GM23338 (cell line): ENCODE data around the gene DENND4B. TPM values are rescaled to one million over a fixed set of nuclear protein-coding genes. Genes with fewer than 3 reads are reported as not detected.
A peak's percentile ranks its signal among the peaks of the same experiment; 100 is the strongest.

Experiments
- ATAC-seq: fragments of 200-7000 bp; cut with Tn5 transposase; 3 replicates; pipeline ENCODE4 v1.9.1; 2020
- DNase-seq: peaks from one replicate; pipeline ENCODE4 v3.0.0-alpha.2; 2015; ENCODE audit warnings: low spot score
- H2AFZ ChIP-seq: fragments of 200-600 bp; sonication (generic); 2 replicates; pipeline ENCODE4 v1.8.0; 2016; ENCODE audit warnings: antibody characterized with exemption, mild to moderate bottlenecking, moderate library complexity
- H3F3A ChIP-seq: fragments of 200-600 bp; sonication (generic); replicated peaks from 2 replicates; pipeline ENCODE4 v1.8.0; 2017; ENCODE audit warnings: antibody characterized with exemption, mixed run types, low read depth
- H3K27ac ChIP-seq: fragments of 200-600 bp; sonication (generic); 2 replicates; pipeline ENCODE4 v1.6.1; 2016; ENCODE audit warnings: low read depth
- H3K27me3 ChIP-seq: fragments of 200-600 bp; sonication (generic); 2 replicates; pipeline ENCODE4 v1.8.0; 2016; ENCODE audit warnings: mild to moderate bottlenecking, mixed run types, moderate library complexity; ENCODE audit not compliant: insufficient read depth
- H3K36me3 ChIP-seq: fragments of 200-600 bp; sonication (generic); 2 replicates; pipeline ENCODE4 v1.8.0; 2016; ENCODE audit warnings: mild to moderate bottlenecking; ENCODE audit not compliant: insufficient read depth
- H3K4me1 ChIP-seq: fragments of 200-600 bp; sonication (generic); 2 replicates; pipeline ENCODE4 v1.8.0; 2016; ENCODE audit warnings: mild to moderate bottlenecking, moderate library complexity; ENCODE audit not compliant: insufficient read depth
- H3K4me2 ChIP-seq: fragments of 200-600 bp; sonication (generic); 2 replicates; pipeline ENCODE4 v1.7.1; 2017; ENCODE audit warnings: mixed run types
- H3K4me3 ChIP-seq: fragments of 200-600 bp; sonication (generic); 2 replicates; pipeline ENCODE4 v1.6.1; 2016; ENCODE audit warnings: mixed run types
- H3K79me2 ChIP-seq: fragments of 200-600 bp; sonication (generic); replicated peaks from 2 replicates; pipeline ENCODE4 v1.8.0; 2017; ENCODE audit warnings: mild to moderate bottlenecking; ENCODE audit not compliant: insufficient read depth
- H3K9me2 ChIP-seq: fragments of 200-600 bp; sonication (generic); 2 replicates; pipeline ENCODE4 v1.8.0; 2017; ENCODE audit not compliant: insufficient read depth
- H4K20me1 ChIP-seq: fragments of 200-600 bp; sonication (generic); replicated peaks from 2 replicates; pipeline ENCODE4 v1.8.0; 2017; ENCODE audit warnings: mild to moderate bottlenecking; ENCODE audit not compliant: insufficient read depth
- H3K27ac Mint-ChIP-seq: 2 replicates; pipeline ENCODE4 v1.8.0; 2020; ENCODE audit warnings: inconsistent platforms, mild to moderate bottlenecking, moderate library complexity, mixed read lengths
- H3K27me3 Mint-ChIP-seq: 3 replicates; pipeline ENCODE4 v1.8.0; 2022; ENCODE audit warnings: low read depth, mild to moderate bottlenecking, moderate library complexity, mixed read lengths, inconsistent platforms; ENCODE audit not compliant: insufficient read depth, poor library complexity
- H3K36me3 Mint-ChIP-seq: 3 replicates; pipeline ENCODE4 v1.8.0; 2021; ENCODE audit warnings: low read depth, mild to moderate bottlenecking, inconsistent platforms, moderate library complexity, mixed read lengths
- H3K4me1 Mint-ChIP-seq: 3 replicates; pipeline ENCODE4 v1.8.0; 2020; ENCODE audit warnings: mild to moderate bottlenecking, inconsistent platforms, mixed read lengths
- H3K4me3 Mint-ChIP-seq: 3 replicates; pipeline ENCODE4 v1.8.0; 2021; ENCODE audit warnings: moderate library complexity, mild to moderate bottlenecking, inconsistent platforms, mixed read lengths
- H3K9me3 Mint-ChIP-seq: 3 replicates; pipeline ENCODE4 v1.8.0; 2020; ENCODE audit warnings: moderate library complexity, mild to moderate bottlenecking, inconsistent platforms, mixed read lengths
- CREB1 ChIP-seq: fragments of 250-450 bp; sonication (Bioruptor Pico); IDR thresholded peaks from 2 replicates; pipeline ENCODE4 v1.5.0; 2020; ENCODE audit warnings: low read depth, mild to moderate bottlenecking, moderate library complexity
- ETS1 ChIP-seq: IDR thresholded peaks from 2 replicates; pipeline ENCODE4 v1.6.1; 2016; ENCODE audit warnings: antibody characterized with exemption
- EZH2 ChIP-seq: fragments of 200-600 bp; sonication (generic); IDR thresholded peaks from one replicate; pipeline ENCODE4 v1.8.0; 2017; ENCODE audit warnings: antibody characterized with exemption, mild to moderate bottlenecking, low read depth; ENCODE audit not compliant: unreplicated experiment
- EZH2phosphoT487 ChIP-seq: fragments of 200-600 bp; sonication (generic); IDR thresholded peaks from one replicate; pipeline ENCODE4 v1.8.1; 2018; ENCODE audit warnings: antibody characterized with exemption; ENCODE audit not compliant: unreplicated experiment
- JUNB ChIP-seq: IDR thresholded peaks from one replicate; pipeline ENCODE4 v1.6.1; 2016; ENCODE audit warnings: antibody characterized with exemption; ENCODE audit not compliant: unreplicated experiment
- NANOG ChIP-seq: IDR thresholded peaks from 2 replicates; pipeline ENCODE4 v1.6.1; 2016; ENCODE audit warnings: antibody characterized with exemption, borderline replicate concordance
- POLR2AphosphoS5 ChIP-seq: IDR thresholded peaks from 2 replicates; pipeline ENCODE4 v1.6.1; 2016; ENCODE audit warnings: antibody characterized with exemption, low read depth
- REST ChIP-seq: IDR thresholded peaks from one replicate; pipeline ENCODE4 v1.6.1; 2018; ENCODE audit warnings: antibody characterized with exemption; ENCODE audit not compliant: unreplicated experiment
- STAT1 ChIP-seq: IDR thresholded peaks from one replicate; pipeline ENCODE4 v1.6.1; 2016; ENCODE audit warnings: antibody characterized with exemption; ENCODE audit not compliant: unreplicated experiment
- ZNF114 ChIP-seq: fragments of 250-450 bp; sonication (Bioruptor Pico); IDR thresholded peaks from 2 replicates; pipeline ENCODE4 v1.5.0; 2020; ENCODE audit warnings: mild to moderate bottlenecking, moderate library complexity
- ZNF331 ChIP-seq: fragments of 250-450 bp; sonication (Bioruptor Pico); IDR thresholded peaks from 2 replicates; pipeline ENCODE4 v1.5.0; 2020; ENCODE audit warnings: low read depth, mild to moderate bottlenecking, moderate library complexity
- ZNF462 ChIP-seq: fragments of 250-450 bp; sonication (Bioruptor Pico); IDR thresholded peaks from 2 replicates; pipeline ENCODE4 v1.5.0; 2020; ENCODE audit warnings: mild to moderate bottlenecking, moderate library complexity
- polyA plus RNA-seq: library from polyadenylated mRNA; unstranded; fragments of >200 nt; fragmentation: Nextera tagmentation; extraction: Ambion mirVana; gene quantifications from 2 replicates; pipeline ENCODE4 v1.2.1, GENCODE V29; 2016
- total RNA-seq: library from RNA; depleted of rRNA; stranded (reverse); fragments of >200 nt; shearing (Covaris generic); gene quantifications from 2 replicates; pipeline ENCODE4 v1.2.3, GENCODE V29; 2014

Gene DENND4B
- total and polyA plus RNA-seq, 2 experiments from 2014 or later: 29.4 to 57.0 TPM

- TF ChIP-seq NANOG (no peak), CREB1 (CRISPR knock-in tag) (no peak), ETS1 (no peak), ZNF114 (no peak), EZH2 (no peak), ZNF331 (CRISPR knock-in tag) (no peak)
Measured at GRCh38 chr1:153882296-153882912, 64.1 kb downstream of the DENND4B start (continued).

GRCh38 chr1:153881751-153882150 lies 64.8 kb downstream of the DENND4B start:
- Mint-ChIP-seq H3K9me3 (no peaks in the 10 kb centered on the region), H3K27me3 (peaks cover 2% of the 10 kb centered on the region), H3K27ac (no peak overlapping the region), H3K4me1 (no peaks in the 10 kb centered on the region; the same call in 2 of the 3 replicates), H3K4me3 (no peak overlapping the region), H3K36me3 (no peaks in the 10 kb centered on the region; the same call in 2 of the 3 replicates)
- Histone ChIP-seq H4K20me1 (peaks cover 64% of the 10 kb centered on the region), H3K9me2 (no peaks in the 10 kb centered on the region), H3K79me2 (peaks cover 100% of the 10 kb centered on the region), H3K4me3 (no peak overlapping the region), H2AFZ (no peak overlapping the region), H3K4me2 (0 out of 2 replicates have a peak overlapping the region, but pooled peaks have one; percentile 18), H3F3A (no peaks in the 10 kb centered on the region), H3K27ac (peak overlapping the region; percentile 53; the same call in 1 of the 2 replicates), H3K4me1 (peaks cover 27% of the 10 kb centered on the region), H3K36me3 (no peaks in the 10 kb centered on the region; the same call in 1 of the 2 replicates), H3K27me3 (no peaks in the 10 kb centered on the region)
- ATAC-seq (no peak; the same call in 2 of the 3 replicates), DNase-seq (no peak)
- TF ChIP-seq STAT1: no peak
- no peak for TF ChIP-seq REST
- TF ChIP-seq ZNF331 (CRISPR knock-in tag): no peak
- TF ChIP-seq NANOG: no peak
- TF ChIP-seq POLR2AphosphoS5: no peak
- no peak for TF ChIP-seq EZH2
- TF ChIP-seq CREB1 (CRISPR knock-in tag): no peak
- TF ChIP-seq JUNB: no peak
- TF ChIP-seq EZH2phosphoT487: no peak
- no peak for TF ChIP-seq ETS1
- TF ChIP-seq ZNF462 (CRISPR knock-in tag): no peak
